GM21737 (cell line): ENCODE data around the gene SLC13A4.
"Not testable (repeated sequence)": the region's sequence is repeated elsewhere in the genome, so short reads cannot be mapped to it uniquely, and the experiment has no call there.

Experiments used
- ATAC-seq: cut with Tn5 transposase; IDR thresholded peaks from one replicate; pipeline ENCODE4 v1.9.1; 2021; ENCODE audit warnings: mild to moderate bottlenecking, moderate library complexity; ENCODE audit not compliant: unreplicated experiment

SLC13A4 gene

GRCh38 chr7:135753616-135754413 is 25.8 kb upstream of the SLC13A4 start:
- ATAC-seq: no peak

- ATAC-seq: no peak
Observed at GRCh38 chr7:135748770-135749169, 20.8 kb upstream of the SLC13A4 start, which contains the start of gene FAM180A. TSS of gene FAM180A (minus strand) at chr7:135748813. CDS start at chr7:135748580, 233 bp downstream.

- ATAC-seq: no peak
Observed at GRCh38 chr7:135747366-135747765, 19.4 kb upstream of the SLC13A4 start.

DNA sequence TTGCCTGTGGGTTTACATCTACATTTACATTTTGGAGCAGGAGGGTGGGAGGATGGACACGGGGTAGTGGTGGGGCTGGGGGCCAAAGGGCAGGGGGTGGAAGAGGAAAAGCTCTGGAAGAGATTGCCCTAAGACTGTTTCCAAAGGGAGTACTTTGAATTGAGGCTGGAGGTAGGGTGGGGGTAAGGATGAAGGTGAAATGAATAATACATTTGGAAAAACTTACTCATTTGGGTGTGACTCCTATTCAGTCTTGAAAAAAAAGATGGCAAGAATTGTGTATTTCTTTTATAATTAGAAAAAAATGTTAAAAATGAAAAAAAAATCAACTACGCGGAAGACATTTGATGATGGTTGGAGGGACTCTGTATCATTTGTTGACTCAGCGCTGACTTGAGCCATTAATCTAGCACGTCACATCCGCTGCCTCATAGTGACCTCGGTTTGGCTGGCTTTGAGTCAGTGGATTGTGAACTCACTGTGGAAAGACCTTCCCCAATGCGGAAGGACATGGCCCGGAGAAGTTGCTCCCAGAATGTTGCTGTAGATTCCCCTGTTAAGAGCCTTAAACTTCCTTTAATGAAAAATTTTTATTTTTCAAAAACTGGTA is 17.8 kb upstream of the SLC13A4 start:
- no peak for ATAC-seq

GRCh38 chr7:135744938-135745702 is 17.1 kb upstream of the SLC13A4 start:
- ATAC-seq: no peak

- ATAC-seq: no peak
Observed at GRCh38 chr7:135743907-135744731, 16.1 kb upstream of the SLC13A4 start.

GRCh38 chr7:135742371-135742770 is 14.4 kb upstream of the SLC13A4 start:
- ATAC-seq: no peak

GRCh38 chr7:135741905-135742304 is 13.9 kb upstream of the SLC13A4 start:
- no peak for ATAC-seq

DNA sequence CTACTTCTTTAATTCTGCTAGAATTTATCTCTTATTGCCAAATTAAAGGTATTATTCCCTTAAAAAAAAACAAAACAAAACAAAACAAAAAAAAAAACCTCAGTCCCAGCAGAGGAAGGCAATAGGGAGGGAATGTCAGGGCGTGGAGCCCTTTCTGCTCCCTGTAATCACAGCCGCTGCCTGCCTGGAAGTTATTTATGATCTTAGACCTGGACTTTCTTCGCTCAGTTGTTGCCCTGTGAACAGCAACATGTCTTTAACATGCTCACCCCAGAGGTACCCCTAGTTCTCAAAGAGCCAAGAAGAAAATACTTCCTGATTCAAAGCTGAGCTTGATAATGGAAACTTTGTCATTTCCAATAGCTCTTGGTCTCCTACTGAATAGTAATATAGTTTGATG is 12.9 kb upstream of the SLC13A4 start:
- no peak for ATAC-seq

- ATAC-seq: not testable (repeated sequence)
Observed at GRCh38 chr7:135737306-135737647, 9.3 kb upstream of the SLC13A4 start.

DNA sequence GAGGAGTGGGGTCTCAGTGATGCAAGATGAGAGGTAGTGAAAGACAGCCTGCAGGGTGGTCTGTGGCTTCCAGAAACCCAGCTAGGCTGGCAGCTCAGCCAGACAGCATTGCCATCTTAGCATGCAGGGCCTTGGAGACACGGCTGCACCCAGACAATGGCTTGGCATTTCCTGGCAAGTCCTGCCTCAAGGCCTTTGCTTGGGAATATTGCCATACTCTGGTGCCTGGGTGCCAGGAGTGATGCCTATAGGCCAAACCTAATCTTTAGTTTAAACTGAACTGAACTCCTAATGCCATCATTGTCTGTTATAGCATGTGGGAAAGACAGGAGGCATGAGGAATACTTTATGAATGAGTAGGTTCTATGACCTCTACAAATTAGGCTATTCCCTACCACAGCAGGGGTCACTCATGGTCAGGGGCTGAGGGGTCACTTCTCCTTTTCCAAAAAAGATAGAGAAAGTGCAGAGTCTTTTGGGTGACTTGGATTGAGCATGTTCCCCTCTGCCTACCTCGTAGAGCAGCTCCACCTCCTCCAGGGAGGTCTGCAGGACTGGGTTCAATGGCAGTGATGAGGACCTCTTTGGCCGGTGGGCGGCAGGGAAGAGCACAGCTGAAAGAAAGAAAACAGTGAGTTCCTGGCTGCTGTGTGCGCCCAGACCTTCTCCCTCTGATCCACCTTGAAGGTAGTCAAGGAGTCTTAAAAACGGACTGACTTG is 8.8 kb upstream of the SLC13A4 start:
- ATAC-seq: no peak

DNA sequence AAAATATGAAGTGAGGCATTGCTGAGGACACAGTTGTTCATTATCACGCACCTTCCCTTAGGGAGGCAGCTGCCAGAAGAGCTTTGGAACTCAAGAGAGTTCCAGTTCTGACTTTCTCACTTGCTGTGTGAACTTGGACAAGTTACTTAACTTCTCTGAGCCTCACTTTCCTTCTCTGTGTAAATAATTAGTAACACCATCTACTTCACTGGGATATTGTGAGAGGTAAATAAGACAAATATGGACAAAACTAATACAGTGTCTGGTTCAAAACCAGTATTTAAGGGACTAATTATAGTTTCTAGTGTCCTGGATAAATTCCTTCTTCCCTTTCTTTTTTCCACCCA is 6.3 kb upstream of the SLC13A4 start:
- no peak for ATAC-seq

- no peak for ATAC-seq
Observed at GRCh38 chr7:135733603-135734342, 5.8 kb upstream of the SLC13A4 start.

DNA sequence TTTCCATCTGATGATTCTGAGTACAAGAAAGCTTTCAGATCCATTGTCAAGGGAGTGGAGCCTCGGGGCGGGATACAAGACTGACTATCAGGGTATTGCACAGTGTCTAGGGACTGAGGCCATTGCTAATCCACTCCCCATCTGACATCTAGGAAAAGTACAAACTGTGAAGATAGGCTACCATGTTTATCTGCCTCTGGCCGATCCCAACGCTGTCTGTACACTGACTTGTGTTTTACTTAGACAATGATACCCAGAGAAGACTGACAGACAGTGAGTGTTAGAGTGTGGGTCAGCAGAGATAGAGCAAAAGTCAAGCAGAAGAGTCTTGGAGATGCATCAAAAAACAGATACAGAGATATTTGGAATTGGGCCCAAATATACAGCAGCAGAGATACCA is 3.1 kb upstream of the SLC13A4 start:
- no peak for ATAC-seq

DNA sequence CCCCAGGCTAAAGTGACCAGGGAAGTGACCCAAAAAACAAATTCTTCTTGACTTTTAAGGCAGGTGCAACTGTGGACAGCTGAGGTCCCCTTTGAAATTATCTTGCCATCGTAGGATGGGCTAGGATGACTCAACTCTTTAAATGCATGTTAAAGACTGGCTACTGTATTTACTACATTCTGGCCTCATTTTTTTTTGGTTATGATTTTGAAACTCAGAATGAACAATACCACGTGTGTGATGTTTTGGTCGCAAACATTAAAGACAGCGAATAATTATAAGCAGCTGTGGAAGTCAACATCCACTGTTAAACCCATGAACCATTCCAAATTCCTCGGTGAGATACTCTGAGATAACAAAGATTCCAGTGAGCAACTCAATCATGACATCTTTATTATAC is 1.2 kb upstream of the SLC13A4 start:
- ATAC-seq: no peak

DNA sequence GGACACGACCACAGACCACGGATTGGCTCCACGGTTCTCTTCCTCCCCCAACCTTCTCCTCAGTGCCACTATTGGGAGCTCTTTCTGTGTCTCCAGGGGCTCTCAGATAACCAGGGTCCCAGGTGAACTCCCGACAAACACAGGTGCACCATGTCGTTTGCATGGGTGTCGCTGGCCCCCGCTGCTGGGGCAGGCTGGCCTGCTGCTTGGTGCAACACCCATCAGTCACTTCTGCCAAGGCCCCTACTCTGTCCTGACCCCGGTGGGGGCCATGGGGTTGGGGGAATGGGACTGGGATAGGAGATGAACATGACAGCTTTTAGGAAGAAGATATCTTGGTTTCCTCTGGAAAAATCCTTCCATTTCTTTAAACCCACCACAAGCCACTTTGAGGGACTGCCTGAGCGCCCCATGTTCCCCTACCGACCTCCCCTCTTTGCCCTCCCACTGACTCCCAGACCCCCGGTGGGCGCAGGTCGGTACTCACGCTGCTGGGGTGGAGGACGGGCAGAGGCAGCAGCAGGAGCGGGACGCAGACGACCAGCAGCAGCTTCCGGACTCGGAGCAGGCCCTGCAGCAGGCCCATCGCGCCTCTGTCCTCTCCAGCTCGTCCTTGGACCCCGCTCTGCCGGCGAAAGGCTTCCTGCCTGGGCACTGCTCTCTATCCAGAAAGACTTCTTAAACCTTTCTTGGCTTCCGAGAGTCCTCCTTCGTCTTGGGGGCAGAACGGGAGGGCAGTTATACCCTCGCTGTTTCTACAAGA is 894 bp downstream of the SLC13A4 start:
- no peak for ATAC-seq

DNA sequence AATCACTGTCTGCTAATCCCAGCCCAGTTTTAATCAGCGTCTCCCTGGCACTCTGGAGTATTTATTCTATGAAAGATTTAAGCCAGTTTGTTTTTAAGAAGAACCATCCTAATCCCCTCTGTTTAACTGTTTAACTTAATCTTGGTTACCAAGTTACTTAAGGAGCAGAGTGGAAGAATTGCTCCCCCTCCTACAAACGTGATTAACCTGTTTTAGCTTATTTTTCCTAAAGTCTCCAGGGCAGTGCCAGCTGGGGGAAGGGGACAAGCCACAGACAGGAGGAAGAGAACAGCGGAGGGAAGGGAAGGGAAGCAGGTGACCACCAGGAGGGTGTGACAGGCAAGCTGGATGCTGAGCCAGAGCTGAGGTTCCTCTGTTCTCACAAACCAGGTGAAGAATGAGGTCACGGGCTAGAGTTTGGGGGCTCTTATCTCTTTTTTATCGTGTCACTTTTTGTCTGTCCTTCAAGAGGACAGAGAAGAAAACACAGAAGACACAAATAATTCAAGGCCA is 1.7 kb downstream of the SLC13A4 start:
- no peak for ATAC-seq

DNA sequence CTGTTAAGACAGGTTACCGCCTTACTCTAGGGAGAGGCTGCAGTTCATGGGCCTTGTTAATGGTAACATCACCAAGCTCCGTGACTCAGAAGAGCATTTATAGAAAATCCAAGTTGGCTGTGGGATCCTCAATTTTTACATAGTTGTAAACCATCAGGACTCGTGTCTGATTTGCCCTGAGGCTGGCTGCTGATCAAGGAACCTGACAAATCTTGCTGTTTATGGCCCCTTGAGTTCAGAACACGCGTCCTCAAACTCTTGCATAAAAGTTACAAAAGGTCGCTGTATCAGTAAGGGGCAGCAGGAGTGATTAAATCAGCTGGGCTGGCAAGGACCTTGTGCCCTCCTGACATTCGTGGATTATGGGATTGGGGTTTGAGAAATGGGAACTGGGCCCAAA is 4.6 kb downstream of the SLC13A4 start:
- ATAC-seq: no peak
